ENCODE results near the gene ZDHHC21.
"Not testable (repeated sequence)": the region's sequence is repeated elsewhere in the genome, so short reads cannot be mapped to it uniquely, and the experiment has no call there.

The ZDHHC21 gene, protein sequence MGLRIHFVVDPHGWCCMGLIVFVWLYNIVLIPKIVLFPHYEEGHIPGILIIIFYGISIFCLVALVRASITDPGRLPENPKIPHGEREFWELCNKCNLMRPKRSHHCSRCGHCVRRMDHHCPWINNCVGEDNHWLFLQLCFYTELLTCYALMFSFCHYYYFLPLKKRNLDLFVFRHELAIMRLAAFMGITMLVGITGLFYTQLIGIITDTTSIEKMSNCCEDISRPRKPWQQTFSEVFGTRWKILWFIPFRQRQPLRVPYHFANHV

GRCh38 chr9:14693251-14693861, at the start of gene ZDHHC21:
ZDHHC21 (minus strand) TSS chr9:14693432; CDS start chr9:14674340, 19,092 bp downstream.
- no peak for DNase-seq

DNA sequence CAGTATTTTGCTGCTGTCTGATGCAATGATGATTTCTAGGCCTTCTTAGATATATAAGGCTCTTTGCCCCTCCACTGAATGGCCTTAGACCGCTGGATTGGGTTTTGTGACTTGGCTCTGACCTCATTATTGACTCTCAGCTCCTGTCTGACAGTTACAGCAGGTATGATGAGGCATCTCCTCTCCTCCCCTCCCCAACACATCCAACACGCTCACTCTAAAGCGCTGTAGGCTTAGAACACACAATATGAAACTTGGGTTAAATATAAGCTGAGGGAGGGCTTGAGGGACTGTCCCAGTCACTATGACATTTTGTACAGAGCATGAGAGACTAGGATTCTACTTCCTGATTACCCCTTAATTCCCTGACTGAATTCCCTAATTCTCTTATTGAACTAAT, 48.1 kb upstream of the ZDHHC21 start:
- DNase-seq, result no peak

DNA sequence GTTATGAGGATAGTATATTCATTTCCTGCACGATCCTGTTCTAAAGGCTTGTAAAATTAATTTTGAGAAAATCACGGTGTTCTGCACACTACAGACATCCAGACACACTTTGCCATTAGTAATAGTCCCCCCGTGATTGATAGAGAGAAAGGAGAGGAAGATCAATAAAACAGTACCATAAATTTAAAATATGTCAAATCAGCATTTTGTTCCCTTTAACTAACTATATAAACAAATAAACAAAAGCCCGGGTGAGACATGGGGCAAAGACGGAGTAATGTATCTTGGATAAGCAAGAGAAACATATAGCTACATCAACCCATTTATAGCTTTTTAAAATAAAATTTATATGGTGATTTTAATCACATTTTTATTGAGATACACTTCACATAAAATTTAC, 39.9 kb upstream of the ZDHHC21 start:
- DNase-seq, result no peak

DNA sequence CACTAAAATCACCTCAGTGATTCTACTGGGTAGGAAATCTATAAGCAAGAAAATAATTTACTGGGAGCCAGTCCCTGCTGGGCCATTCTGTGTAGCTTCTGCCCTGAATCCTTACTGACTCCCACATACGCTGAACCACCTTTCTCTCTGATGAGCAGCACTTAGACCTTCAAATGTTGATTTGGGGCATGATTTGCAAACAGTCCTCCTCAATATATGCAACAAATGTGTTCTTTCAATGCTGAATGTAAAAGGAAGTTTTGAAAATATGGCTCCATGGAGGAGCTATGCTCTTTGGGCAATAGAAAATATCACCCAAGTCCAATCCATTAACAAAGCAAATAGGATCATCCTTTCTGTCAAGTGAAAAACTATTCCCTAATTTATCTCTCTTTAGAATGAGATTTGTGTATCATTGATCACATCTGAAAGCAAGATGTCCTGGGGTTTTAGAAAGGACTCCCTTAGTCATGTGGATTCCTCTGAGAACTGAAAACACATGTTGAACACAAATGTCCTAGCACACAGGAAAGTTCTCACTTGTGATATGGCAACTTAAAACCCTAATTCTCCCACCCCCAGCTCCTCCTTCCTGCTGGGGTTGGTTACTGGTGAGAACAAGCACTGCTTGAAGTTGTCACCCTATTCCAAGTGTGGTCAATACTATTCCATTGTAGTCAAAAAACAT, 38.2 kb upstream of the ZDHHC21 start:
- no peak for DNase-seq

GRCh38 chr9:14730461-14730898, 37.2 kb upstream of the ZDHHC21 start:
- DNase-seq, result no peak

- no peak for DNase-seq
These were observed 30.1 kb upstream of the ZDHHC21 start for GRCh38 chr9:14723301-14723700.

- no peak for DNase-seq
These were observed 29.3 kb upstream of the ZDHHC21 start, which contains the start of gene CER1 for GRCh38 chr9:14722391-14723035. CER1 (minus strand) TSS chr9:14722733; CDS start chr9:14722672, 61 bp downstream.

DNA sequence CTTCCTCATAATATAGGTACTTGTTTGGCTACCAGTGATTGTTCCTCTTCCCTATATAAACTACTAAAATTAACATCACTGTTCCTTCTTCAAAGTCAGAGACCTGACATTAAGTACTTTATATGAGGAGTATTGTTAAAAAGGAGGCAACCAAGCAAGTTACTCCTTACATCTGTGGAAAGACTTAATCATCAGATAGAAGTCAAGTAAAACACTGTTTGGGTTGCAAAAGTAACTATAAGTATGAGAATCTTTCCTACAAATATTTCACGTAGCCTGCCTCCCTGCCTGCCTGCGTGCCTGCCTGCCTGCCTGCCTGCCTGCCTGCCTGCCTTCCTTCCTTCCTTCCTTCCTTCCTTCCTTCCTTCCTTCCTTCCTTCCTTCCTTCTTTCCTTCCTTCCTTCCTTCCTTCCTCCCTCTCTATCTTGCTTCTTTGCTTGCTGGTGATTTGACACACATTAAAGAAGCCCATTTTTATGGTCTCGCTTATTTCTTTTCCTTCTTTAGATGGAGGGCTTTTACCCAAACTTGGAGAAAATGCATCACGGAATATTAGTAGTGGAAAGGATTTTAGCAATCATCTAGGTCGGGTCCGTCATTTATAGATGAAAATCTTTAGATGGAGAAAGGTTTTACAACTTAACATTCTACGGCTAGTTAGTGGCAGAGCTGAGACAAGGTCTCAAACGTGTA, 26.1 kb upstream of the ZDHHC21 start:
- DNase-seq, result no peak

DNA sequence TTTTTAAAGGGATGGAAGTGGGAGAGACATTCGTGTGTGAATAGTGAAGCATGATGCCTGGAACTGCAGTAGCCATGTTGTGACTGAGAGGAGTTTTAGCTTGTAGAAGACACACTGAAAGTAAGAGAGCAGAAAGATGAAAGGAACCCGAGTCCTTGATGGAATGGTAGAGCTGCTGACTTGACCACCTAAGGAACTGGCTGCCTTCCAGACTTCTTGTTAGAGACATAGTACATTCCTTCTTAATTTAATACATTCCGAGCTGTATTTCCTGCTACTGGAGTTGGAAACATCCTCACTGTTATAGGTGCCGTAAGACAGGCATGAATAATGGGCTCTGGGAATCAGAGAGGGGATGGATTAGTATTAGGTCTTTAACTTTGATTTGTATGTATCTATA, 21.9 kb upstream of the ZDHHC21 start:
- no peak for DNase-seq

GRCh38 chr9:14713187-14713767, 20.0 kb upstream of the ZDHHC21 start:
- no peak for DNase-seq

GRCh38 chr9:14710804-14711203, 17.6 kb upstream of the ZDHHC21 start:
- no peak for DNase-seq

DNA sequence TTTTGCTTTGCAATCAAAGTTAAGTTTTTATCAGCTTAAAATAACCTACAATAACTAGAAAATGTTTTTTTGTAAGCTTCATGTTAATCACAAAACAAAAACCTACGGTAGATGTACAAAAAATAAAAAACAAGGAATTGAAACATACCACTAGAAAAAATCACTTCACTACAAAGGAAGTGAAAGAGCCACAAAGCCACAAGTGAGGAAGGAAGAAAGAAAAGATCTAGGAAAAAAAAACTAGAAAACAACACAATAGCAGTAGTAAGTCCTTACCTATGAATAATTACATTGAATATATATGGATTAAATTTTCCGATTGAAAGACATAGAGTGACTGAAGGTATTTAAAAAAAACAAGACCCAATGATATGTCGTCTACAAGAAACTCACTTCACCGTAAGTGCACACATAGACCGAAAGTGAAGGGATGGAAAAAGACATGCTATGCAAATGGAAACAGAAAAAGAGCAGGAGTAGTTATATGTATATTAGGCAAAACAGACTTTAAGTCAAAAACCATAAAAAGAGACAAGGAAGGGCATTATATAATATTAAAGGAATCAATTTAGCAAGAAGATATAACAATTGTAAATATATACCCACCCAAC, 13.4 kb upstream of the ZDHHC21 start:
- no peak for DNase-seq

DNA sequence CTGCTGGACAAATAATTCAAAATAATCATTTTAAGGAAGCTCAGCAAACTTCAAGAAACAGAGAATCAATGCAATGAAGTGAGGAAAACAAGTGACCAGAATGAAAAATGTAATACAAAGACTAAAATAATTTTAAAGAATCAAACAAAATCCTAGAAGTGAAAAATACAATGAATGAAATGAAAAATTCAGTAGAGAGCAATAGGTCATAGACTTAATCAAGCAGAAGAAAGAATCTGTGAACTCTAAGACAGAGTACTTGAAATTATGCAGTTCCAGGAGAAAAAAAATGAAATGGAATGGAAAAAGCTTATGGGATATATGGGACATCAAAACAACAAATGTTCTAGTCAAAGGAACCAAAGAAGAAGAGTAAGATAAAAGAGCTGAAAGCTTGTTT, 11.8 kb upstream of the ZDHHC21 start:
- no peak for DNase-seq

GRCh38 chr9:14704281-14704680, 11.0 kb upstream of the ZDHHC21 start:
- no peak for DNase-seq

DNA sequence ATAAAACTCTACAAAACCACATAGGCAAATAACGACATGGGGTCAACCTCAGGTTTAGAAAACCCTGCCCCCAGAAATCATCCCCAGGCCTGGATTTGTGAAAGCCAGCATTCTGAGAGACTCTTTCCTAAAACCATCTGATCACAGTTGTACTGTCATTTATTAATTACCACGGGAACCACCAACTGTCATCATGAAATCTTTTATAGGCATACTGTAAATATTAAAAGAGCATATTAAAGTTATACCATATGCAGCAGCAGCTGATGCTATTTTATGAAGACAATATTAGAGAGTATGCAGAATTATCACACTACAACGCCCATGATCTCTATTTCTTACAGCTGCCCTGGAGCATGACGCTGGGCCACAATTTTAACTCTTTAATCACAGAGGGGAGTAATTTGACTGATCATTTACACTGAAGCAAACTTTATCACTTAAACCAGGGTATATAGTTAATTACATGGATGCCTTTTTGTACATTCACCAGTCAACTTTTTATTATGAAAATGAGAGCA, 9.0 kb upstream of the ZDHHC21 start:
- DNase-seq, result no peak

GRCh38 chr9:14692470-14693250, 572 bp downstream of the ZDHHC21 start:
- DNase-seq, result peak; percentile 28

DNA sequence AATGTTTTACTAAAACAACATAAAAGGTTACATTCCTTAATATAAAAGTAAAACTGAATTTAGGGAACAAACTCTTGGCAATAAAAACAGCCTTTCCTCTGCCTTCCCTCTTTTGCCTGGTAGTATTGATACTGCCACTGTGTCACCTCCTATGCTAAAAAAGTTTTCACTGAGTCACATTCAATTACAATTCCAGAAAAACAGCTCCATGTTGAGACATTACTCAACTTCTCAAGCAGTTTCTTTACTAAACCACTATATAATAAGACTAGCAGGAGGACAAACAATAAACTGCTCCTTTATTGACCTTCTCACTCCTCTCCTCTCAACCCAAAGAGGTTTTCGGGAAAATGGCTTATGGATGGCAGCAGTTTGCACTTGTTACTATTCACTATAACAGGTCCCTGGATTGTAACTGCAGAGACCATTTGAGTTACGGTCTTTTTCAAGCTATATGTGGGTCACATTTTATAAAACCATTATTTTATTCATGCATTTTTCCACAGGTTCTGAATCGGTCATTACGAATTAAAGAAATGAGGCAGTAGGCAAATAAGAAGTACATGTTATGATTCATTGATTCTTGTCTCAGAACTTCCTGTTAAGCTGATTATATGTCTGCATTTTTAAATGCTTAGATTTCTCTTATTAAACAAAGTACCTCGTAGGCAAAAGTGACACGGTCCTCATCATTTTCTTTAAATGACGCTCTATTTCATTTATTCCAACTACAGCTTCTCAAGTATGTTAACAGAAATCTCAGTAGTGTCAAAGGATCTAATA, 2.1 kb downstream of the ZDHHC21 start:
- no peak for DNase-seq

DNA sequence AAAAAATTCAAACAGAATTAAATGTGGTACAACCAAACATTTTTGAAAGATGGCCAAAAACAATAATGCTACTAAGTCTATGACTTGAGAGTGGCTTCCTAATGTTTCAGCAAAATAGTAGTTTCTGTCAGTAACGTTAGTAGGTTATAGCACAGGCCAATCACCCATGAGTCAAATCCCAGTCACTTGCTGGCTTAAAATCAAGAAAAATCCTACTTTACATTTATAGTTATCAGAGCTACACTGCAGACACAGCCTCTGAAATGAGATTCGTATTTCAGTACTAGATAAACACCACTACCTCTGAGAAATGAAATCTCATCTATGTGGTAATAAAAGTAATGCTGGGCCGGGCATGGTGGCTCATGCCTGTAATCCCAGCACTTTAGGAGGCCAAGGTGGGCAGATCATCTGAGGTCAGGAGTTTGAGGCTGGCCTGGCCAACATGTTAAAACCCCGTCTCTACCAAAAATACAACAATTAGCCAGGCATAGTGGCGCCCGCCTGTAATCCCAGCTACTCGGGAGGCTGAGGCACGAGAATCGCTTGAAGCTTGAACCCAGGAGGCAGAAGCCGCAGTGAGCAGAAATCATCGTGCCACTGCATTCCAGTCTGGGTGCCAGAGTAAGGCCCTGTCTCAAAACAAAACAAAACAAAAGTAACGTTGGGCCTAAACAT, 6.1 kb downstream of the ZDHHC21 start:
- DNase-seq, result no peak

GRCh38 chr9:14686168-14686567, 7.1 kb downstream of the ZDHHC21 start:
- DNase-seq, result no peak

- DNase-seq, result not testable (repeated sequence)
These were observed 10.6 kb downstream of the ZDHHC21 start for GRCh38 chr9:14682616-14683015.
